ENCODE results near the gene ACACA. TPM values are rescaled to one million over a fixed set of nuclear protein-coding genes. Genes with fewer than 3 reads are reported as not detected.

Gene ACACA
- total RNA-seq, 6 experiments from 2014 or later, result 37.7 to 43.0 (median 40.7) TPM

GRCh38 chr17:37101306-37101705, 305.3 kb downstream of the ACACA start:
- Mint-ChIP-seq H3K36me3 (ENCODE audit: low read depth) (no peaks in the 10 kb centered on the region), H3K27me3 (ENCODE audit: insufficient read depth) (peaks cover 2% of the 10 kb centered on the region; the same call in 1 of the 2 replicates), H3K4me1 (ENCODE audit: low read depth) (peaks cover 21% of the 10 kb centered on the region), H3K4me3 (no peak overlapping the region), H3K9me3 (no peaks in the 10 kb centered on the region), H3K27ac (no peak overlapping the region)
- DNase-seq, result no peak
- TF ChIP-seq CTCF (IDR thresholded peaks at IDR 0.05), result no peak

- Mint-ChIP-seq H3K36me3 (ENCODE audit: low read depth) (no peaks in the 10 kb centered on the region), H3K4me1 (ENCODE audit: low read depth) (peaks cover 21% of the 10 kb centered on the region), H3K27ac (no peak overlapping the region), H3K9me3 (no peaks in the 10 kb centered on the region), H3K27me3 (ENCODE audit: insufficient read depth) (peaks cover 2% of the 10 kb centered on the region), H3K4me3 (no peak overlapping the region)
- no peak for TF ChIP-seq CTCF (IDR thresholded peaks at IDR 0.05)
- no peak for DNase-seq
Observed at GRCh38 chr17:37100231-37100630, 306.4 kb downstream of the ACACA start.

GRCh38 chr17:37098910-37099664, 307.5 kb downstream of the ACACA start:
- no peak overlapping the region for H3K4me3 Mint-ChIP-seq
- H3K9me3 Mint-ChIP-seq, result no peaks in the 10 kb centered on the region
- DNase-seq, result peak; percentile 68
- H3K27me3 Mint-ChIP-seq (ENCODE audit: insufficient read depth), result peaks cover 2% of the 10 kb centered on the region
- H3K36me3 Mint-ChIP-seq (ENCODE audit: low read depth), result peaks cover 5% of the 10 kb centered on the region; the same call in 1 of the 2 replicates
- peak overlapping the region; percentile 72 for H3K27ac Mint-ChIP-seq
- TF ChIP-seq CTCF (IDR thresholded peaks at IDR 0.05), result no peak
- peaks cover 21% of the 10 kb centered on the region for H3K4me1 Mint-ChIP-seq (ENCODE audit: low read depth)

- peaks cover 2% of the 10 kb centered on the region for H3K27me3 Mint-ChIP-seq (ENCODE audit: insufficient read depth)
- no peak for TF ChIP-seq CTCF (IDR thresholded peaks at IDR 0.05)
- peaks cover 21% of the 10 kb centered on the region for H3K4me1 Mint-ChIP-seq (ENCODE audit: low read depth)
- no peaks in the 10 kb centered on the region for H3K9me3 Mint-ChIP-seq
- no peak overlapping the region for H3K27ac Mint-ChIP-seq
- peaks cover 5% of the 10 kb centered on the region; the same call in 1 of the 2 replicates for H3K36me3 Mint-ChIP-seq (ENCODE audit: low read depth)
- no peak for DNase-seq
- H3K4me3 Mint-ChIP-seq, result no peak overlapping the region
Observed at GRCh38 chr17:37098152-37098551, 308.5 kb downstream of the ACACA start.

GRCh38 chr17:37097154-37097553, 309.5 kb downstream of the ACACA start:
- H3K27me3 Mint-ChIP-seq (ENCODE audit: insufficient read depth), result peaks cover 2% of the 10 kb centered on the region
- no peaks in the 10 kb centered on the region for H3K9me3 Mint-ChIP-seq
- no peak for DNase-seq
- H3K36me3 Mint-ChIP-seq (ENCODE audit: low read depth), result peaks cover 8% of the 10 kb centered on the region; the same call in 1 of the 2 replicates
- H3K4me3 Mint-ChIP-seq, result no peak overlapping the region
- TF ChIP-seq CTCF (IDR thresholded peaks at IDR 0.05), result no peak
- H3K27ac Mint-ChIP-seq, result no peak overlapping the region
- peaks cover 21% of the 10 kb centered on the region for H3K4me1 Mint-ChIP-seq (ENCODE audit: low read depth)

All from HFFc6 (cell line).